NCI-H748 (cell line): ENCODE measurements around the gene HINFP.
"Not testable (repeated sequence)": the region's sequence is repeated elsewhere in the genome, so short reads cannot be mapped to it uniquely, and the experiment has no call there.

Source experiments
- DNase-seq: peaks from one replicate; lab custom pipeline; 2025; ENCODE audit not compliant: unreplicated experiment; lab: John Stamatoyannopoulos, UW

The HINFP gene

DNA sequence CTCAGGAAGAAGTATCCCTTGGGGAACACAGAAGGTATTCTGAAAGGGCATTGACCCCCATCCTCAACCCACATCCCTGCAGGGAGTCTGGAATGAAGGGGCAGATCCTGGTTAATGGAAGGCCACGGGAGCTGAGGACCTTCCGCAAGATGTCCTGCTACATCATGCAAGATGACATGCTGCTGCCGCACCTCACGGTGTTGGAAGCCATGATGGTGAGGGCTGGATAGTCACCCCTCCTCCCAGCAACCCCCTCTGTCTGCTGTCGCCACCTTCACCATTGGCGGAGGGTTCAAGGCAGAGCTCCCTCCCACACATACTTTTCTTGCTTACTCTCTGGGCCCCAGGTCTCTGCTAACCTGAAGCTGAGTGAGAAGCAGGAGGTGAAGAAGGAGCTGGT lies 32.8 kb downstream of the HINFP start:
- no peak for DNase-seq

DNA sequence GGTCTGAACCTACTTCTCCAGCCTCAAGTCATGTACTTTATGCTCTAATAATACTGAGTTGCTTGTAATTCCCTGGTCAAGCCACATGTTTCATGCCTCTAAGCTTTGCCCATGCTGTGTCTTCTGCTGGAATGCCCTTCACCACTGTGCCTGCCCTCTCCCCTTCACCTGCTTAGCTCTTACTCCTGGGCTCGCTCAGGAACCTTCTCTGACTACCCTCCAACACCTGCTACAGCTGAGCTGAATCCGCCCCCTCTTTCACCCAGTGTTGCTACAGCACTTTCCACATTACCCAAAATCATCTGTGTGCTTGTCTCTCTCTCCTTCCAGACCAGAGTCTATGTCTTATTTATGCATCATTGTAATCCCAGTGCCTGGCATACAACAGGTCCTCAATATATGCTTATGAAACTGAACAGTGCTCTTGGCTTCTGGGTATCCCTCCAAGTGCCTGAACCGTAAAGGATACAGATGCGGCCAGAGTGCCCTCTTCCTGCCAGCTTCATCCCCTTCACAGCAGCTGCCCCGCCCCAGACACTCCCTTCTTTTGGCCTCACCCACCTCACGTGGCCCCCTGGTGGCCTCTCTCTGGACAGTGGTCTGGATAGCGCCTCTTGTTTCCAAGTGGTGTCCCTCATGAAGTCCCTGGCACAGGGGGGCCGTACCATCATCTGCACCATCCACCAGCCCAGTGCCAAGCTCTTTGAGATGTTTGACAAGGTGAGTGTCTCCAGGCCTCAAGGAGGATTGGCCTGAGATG lies 34.5 kb downstream of the HINFP start:
- peak; percentile 14 for DNase-seq

DNA sequence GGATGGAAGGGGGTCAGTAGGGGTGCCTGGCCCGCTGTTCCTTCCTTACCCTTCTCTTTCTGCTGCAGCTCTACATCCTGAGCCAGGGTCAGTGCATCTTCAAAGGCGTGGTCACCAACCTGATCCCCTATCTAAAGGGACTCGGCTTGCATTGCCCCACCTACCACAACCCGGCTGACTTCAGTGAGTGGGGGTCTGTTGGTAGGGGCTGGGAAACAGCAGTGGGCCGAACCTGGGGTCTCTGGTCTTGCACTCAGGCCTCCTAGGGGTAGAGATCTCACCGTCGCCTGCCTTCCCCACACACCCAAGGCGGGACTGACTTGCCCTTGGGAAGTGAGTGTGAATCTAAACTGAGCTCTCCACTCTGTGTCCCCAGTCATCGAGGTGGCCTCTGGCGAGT lies 35.1 kb downstream of the HINFP start:
- DNase-seq = no peak

DNA sequence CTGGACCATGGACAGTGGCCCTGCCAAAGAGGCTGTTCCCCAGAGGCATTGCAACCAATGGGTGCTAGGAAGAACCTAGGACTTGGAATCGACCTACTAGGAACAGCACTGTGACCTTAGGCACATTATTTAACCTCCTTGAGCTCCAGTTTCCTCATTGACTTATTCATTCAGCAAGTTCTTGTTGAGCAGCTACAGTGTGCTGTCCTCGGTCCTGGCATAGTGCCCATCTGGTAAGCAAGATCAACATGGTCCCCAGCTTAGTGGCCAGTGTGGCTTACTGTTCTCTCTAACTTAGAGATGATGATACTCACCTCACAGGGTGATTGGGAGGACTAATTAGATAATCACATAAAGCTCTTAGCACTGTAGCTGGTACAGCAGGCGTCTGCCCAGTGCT lies 35.7 kb downstream of the HINFP start:
- peak; percentile 8 for DNase-seq

DNA sequence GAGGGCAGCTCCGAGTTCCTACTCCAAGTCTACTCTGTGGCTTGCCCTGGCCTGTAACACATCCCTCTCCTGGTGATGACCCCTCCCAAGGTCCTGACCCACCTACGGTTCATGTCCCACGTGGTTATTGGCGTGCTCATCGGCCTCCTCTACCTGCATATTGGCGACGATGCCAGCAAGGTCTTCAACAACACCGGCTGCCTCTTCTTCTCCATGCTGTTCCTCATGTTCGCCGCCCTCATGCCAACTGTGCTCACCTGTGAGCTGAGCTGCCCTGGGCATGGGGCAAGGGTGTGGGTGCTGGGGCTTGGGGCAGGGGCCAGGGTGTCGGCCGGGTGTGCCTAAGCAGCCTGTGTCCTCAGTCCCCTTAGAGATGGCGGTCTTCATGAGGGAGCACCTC lies 37.1 kb downstream of the HINFP start:
- no peak for DNase-seq

DNA sequence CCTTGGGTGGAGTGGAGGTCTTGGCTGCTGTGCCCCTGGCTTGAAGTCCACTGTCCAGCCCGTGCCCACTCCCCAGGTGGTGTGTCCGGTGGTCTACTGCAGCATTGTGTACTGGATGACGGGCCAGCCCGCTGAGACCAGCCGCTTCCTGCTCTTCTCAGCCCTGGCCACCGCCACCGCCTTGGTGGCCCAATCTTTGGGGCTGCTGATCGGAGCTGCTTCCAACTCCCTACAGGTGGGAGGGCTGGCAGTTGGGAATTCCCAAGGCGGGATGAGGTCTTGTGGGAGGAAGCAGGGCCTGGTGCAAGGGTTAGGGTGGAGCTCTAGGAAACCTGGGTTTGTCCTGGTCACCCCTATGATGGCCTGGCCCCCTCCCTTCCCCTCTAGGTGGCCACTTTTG lies 38.8 kb downstream of the HINFP start:
- DNase-seq = no peak

DNA sequence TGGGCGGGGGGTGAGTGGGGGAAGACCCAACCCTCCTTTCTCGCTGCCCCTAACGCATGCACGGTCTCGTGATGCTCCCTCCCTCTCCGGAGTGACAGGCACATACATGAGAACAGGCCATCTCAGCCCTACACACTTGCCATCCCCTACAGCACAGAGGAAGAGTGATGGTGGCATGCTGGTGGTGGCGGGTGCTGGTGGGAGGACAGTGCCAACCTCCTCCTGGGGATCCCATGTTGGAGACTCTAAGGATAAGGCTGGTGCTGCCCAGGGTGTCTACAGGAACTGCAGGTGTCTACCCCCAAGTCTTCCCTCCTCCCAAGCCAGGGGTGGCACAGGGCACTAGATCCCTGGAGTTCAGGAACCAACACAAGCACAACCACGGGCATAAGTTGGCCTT lies 40.5 kb downstream of the HINFP start:
- DNase-seq = no peak

DNA sequence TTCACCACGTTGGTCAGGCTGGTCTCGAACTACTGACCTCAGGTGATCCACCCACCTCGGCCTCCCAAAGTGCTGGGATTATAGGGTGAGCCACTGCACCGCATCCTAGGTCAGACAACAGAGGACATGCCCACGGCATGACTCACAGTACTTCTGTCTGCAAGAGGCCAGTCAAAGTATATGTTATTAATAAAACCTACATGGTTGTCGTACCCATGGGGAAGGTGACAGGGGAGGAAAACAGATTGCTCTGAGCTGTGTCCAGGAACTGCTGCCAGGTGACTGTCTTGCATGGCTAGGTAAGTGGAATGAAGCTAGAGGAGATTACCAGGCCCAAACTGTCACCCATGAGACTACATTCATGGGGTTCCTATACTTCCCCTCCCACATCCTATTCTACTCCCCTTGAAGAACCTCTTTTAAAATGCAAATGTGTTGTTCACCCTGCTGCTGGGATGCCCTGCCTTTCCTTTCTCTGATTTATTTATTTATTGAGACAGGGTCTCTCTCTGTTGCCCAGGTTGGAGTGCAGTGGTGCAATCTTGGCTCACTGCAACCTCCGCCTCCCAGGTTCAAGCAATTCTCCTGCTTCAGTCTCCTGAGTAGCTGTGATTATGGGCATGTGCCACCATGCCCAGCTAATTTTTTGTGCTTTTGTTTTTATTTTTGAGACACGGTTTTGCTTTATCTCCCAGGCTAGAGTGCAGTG lies 45.1 kb downstream of the HINFP start:
- no peak for DNase-seq

DNA sequence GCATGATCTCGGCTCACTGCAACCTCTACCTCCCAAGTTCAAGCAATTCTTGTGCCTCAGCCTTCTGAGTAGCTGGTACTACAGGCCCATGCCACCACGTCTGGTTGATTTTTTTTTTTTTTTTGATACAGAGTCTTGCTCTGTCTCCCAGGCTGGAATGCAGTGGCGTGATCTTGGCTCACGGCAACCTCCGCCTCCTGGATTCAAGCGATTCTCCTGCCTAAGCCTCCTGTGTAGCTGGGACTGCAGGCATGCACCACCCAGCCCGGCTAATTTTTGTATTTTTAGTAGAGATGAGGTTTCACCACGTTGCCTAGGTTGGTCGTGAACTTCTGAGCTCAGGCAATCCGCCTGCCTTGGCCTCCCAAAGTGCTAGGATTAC lies 45.7 kb downstream of the HINFP start:
- DNase-seq = not testable (repeated sequence)

DNA sequence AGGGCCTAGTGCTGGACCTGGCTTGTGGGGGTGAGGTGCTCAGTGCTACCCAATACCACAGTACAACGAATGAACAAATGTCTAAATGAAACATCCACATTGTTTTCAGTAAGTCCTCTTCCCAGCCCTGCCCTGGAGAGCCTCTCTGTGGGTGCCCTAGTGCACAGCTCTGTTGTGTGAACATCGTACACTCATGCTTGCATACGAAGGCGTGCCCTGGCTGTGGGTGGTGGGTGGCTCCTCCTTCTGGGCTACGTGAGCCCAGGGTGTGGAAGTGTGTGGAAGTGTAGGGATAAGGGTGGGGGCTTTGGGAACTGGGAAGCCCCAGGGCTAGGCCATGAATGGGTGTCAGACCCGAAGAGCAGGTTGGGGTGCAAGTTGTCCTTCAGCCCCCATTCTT lies 46.6 kb downstream of the HINFP start:
- no peak for DNase-seq

DNA sequence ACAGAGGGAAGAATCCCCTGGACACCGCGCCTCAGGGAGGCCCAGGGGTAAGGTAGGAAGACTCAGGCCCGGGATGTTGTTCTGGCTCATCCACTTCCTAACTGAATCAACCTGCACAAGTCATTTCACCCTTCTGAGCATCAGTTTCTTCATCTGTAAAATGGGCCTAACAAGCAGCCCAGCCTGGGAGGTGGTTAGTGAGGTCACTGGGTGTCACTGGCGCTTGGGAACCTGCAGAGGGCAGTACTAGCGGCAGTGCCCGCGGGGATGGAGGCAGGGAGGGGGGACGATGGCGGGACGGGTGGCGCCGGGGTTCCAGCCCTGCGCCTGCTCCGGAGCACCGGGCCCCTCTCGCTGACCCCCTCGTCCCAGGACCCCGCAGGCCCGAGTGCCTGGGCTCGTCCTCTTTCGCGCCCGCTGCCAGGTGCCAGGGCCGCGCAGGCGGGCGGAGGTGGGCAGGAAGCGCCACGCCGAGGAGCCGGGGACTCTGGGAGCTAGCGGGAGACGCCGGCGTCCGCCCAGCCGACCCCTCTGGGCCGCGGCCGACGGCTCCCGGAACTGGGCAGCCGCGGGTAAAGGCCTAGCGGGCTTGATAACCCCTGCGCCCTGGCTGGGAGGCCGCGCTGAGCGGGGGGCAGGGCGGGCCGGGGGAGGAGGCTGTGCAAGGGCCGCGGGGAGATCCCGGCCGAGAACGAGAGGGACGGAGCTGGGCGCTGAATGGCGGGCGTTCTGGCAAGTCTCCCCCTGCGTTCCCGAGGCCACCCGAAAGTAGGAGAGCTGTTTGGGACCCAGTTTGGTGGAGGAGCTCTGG lies 47.3 kb downstream of the HINFP start, which contains the start of gene NLRX1:
Gene NLRX1, plus strand, starts transcription at position 255 of the 811 bp plus-strand sequence. CDS start 2,679 bp downstream, outside the sequence.
- peak; percentile 76 for DNase-seq

DNA sequence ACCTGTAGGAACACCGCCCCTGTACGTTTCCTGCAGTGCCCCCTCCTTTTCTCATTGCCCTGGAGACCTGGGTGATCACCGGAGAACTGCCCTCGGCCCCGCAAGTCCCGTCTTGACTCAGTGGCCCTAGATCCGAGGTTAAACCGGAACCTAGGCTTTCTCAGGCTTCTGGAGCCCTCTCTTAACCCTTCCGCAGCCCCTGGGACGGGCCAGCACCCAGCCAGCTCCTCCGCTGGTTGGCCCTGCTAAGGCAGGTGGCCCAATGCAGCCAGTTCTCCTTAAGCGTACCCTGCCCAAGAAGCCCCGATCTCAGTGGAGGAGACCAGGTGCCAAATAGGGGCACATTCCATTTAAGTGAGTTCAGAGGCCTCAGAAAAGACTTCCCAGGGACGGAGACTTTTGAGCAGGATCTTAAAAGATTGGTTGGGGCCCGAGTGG lies 47.9 kb downstream of the HINFP start:
- no peak for DNase-seq

DNA sequence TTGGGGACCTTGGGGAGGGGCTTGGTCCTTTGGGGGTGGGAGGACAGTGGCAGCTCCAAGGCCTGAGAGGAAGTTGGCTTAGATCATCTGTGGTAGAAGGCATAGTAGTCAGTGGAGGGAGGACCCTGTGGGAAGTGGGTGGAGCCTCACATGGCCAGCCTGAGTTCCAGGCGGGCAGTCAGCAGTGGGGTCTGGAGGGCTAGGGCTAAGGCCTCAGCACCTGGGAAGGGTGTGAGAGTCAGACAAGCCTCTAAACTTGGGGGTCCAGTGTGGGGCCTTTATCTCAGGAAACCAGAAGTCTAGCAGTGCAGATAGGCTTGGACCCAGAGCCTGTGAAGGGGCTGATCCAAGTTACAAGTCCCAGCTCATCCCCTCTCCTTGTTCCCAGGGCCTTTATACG lies 51.1 kb downstream of the HINFP start:
- no peak for DNase-seq

DNA sequence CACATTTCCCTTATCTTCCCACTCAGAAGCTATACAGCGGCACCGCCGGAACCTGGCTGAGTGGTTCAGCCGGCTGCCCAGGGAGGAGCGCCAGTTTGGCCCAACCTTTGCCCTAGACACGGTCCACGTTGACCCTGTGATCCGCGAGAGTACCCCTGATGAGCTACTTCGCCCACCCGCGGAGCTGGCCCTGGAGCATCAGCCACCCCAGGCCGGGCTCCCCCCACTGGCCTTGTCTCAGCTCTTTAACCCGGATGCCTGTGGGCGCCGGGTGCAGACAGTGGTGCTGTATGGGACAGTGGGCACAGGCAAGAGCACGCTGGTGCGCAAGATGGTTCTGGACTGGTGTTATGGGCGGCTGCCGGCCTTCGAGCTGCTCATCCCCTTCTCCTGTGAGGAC lies 52.1 kb downstream of the HINFP start:
- DNase-seq = no peak

DNA sequence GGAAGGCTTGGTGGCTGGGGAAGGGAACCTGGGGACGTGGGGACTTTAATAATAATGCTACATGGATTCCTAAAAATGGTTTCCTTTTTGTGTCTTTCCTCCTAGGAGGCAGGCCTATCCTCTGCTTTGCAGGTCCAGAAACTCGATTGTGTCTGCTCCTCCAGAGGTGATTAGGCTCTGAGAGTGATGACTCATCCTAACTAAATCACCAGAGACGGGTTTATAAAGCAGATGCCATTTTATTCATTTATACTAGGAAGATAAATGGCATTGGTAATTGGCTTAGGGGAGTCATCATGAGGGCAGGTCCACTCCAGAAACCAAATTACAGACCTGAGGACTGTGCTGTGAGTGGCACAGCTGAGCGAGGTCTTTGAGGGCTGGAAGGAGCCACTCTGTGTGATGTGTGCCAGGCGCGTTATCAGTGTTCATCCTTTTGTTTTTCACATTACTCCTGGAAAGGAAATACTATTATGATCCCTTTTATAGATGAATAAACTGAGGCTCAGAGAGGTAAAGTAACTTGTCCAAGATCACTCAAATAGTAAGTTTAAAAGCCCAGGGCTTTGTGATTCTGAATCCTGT lies 54.2 kb downstream of the HINFP start:
- DNase-seq = peak; percentile 22

DNA sequence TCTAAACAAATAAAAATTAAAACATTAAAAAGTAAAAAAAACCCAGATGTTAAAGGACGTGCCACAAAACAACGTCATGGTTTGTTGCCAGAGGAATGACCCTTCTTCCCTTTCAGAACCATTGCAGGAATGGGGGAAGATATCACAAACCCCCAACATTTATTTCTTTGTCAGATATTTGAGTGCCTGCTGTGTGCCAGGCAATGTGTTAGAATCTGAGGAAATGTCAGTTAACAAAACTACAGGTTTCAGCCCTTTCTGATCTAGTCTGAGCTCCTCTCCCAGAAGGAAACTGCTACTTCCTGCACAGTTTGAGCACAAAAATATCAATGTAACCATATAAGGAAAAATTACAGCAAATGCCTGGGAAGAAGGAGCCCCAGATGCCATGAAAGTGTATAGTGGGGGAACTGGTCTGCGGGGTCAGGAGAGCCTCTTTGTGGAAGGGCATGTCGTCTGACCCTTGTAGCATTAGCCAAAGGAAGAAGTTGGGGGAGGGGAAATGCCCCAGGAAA lies 56.8 kb downstream of the HINFP start:
- no peak for DNase-seq

DNA sequence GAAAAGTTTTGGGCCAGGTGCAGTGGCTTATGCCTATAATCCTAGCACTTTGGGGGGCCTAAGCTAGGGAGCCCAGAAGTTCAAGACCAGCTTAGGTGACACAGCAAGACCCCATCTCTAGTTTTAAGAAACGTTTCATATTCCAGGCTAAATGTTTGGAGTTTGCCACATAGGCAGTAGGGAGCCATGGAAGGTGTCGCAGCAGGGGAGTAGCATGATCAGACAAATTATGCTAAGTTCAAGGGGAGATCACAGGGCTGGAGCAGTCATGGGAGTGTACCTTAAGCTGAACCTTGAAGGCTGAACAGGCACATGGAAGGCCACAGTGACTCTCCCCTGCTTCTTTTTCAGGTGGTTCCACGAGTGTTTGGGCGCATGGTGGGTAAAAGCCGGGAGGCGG lies 58.0 kb downstream of the HINFP start:
- no peak for DNase-seq

DNA sequence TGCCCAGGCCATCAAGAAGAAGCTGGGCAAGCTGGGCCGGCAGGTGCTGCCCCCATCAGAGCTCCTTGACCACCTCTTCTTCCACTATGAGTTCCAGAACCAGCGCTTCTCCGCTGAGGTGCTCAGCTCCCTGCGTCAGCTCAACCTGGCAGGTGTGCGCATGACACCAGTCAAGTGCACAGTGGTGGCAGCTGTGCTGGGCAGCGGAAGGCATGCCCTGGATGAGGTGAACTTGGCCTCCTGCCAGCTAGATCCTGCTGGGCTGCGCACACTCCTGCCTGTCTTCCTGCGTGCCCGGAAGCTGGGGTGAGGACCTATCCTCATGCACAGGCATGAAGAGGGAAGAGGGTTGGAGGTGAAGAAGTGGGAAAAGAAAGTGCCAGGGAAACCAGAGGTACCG lies 58.6 kb downstream of the HINFP start:
- peak; percentile 92 for DNase-seq

DNA sequence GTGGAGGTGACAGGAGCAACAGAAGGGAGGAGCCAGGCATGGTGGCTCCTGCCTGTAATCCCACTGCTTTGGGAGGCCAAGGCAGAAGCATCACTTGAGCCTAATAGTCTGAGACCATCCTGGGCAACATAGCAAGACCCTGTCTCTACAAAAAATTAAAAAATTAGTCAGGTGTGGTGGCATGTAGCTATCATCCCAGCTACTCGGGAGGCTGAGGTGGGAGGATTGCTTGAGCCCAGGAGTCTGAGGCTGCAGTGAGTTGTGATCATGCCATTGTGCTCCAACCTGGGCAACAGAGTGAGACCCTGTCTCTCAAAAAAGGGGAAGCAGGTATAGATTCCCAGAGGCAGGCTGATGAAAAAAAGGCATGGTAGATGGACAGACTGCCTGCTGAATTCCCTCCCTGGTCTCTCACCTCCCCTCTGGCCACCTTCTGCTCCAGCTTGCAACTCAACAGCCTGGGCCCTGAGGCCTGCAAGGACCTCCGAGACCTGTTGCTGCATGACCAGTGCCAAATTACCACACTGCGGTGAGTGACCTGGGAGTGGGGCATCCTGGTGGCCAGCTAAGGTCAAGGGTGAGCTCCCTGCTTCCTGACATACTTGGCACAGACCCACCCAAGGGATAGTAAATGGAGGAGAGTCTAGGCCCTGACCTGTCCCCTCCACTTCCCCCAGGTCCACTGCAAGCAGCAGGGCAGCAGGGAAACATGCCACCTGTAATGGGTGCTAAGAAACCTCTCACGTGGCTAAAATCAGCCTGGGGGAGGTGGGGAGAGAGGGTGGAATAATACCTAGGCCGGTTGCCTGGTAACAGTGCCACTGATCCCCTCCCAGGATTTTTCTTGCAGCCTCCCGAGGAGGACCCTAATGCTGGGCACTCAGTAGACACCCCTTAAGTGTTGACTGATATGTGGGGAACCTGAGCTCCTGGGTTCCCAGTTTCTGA lies 59.6 kb downstream of the HINFP start:
- DNase-seq = peak; percentile 11
